Eye (tissue), 1 donor: ENCODE results near the gene COL23A1.
"Not testable (repeated sequence)": the region's sequence is repeated elsewhere in the genome, so short reads cannot be mapped to it uniquely, and the experiment has no call there.

ENCODE experiments used
- DNase-seq: peaks from one replicate; pipeline ENCODE4 v3.0.0-alpha.2; 2015

The COL23A1 gene

DNA sequence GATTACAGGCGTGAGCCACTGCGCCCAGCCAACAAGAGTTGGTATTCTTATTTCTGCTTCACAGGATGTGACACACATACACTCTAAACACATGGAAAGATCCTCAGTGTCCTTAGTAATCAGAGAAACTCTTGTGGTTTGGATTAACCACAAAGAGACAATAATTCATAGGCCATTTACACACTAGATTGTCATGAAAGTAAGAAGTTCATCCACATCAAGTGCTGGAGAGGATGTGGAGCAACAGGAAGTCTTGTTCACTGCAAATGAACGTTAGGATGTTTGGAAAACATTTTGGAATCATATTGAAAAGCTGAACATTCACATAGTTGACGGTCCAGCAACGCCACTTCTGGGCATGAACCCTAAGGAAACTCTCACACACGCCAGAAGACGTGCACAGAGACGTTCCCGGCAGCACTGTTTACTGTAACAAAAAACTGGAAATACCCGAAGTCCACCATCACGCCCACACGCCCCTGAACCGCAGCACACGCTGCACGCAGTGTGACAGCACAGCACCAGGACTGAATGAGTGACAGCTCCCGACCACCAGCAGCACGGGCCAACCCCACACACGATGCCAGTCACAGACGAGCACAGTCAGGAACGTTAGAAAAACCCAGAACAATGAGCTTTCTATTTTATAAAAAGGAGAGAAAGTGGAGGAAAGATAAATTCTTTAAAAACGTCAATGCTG is 87.6 kb downstream of the COL23A1 start:
- DNase-seq = no peak

DNA sequence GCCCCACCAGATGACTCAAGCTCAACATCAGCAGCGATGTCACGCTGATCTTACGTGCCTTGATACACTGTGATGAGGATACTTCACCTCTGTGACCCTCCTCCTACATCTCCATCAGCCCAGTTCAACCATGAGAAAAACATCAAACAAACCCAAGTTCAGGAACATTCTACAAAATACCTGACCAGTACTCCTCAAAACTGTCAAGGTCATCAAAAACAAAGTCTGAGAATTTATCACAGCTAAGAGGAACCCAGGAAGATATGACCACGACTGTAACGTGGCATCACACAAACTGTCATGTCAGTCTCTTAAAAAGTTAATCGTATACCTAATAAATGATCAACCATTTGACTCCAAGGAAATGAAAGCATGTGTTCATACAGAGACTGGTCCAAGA is 90.8 kb downstream of the COL23A1 start:
- no peak for DNase-seq

DNA sequence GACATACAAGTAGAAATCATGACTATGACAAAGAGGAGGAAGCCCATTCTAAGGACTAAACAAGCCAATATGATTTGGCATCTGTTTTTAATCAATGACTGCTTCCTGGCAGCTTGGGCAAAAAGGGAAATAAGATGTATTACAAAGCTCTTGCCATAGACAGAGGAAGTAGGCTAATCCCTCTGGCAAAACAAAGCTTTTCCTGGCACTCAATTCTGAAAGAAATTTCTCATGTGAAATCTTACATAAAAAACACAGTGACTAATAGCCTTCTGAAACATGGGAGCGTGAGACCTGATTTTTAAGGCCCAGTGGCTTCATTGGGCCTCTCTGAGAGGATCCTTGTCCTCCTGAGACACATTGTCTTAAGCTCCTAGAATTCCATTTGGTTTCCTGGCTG is 93.6 kb downstream of the COL23A1 start:
- DNase-seq = no peak

DNA sequence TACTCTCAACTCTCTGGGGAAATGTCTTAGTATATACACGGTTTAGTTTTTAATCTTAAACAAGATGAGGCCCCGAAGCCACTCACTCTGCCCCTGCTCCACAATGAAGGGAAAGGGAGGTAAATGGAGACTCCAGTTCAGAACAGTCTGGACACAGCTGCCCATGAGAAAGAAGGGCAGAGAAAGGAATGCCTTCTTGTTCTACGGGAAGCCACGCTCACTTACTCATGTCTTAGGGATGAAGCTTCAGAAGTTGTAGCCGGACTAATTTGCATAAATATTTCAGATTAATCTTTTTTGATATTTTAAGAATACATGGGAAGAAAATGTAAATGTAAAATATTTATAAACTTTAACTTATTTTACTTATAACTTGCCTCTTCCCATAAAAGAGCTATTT is 94.0 kb downstream of the COL23A1 start:
- no peak for DNase-seq

DNA sequence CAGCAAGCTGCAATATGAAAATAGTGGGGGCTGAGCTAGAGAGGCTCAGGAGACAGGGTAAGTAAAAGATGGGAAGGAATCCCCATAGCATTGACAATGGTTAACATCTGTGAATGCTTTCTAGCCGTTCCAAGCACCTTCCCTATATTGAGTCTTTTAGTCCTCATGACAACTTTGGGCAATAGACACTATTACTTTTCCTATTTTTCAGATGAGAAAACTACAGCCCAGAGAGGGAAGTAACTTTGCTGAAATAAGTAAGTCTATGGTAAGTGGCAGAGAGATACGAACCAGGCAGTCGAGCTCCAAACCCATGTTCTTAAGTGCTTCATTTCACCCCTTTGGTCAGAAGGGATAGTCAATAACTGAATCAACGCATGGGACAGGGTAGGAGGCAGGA is 94.5 kb downstream of the COL23A1 start:
- no peak for DNase-seq

DNA sequence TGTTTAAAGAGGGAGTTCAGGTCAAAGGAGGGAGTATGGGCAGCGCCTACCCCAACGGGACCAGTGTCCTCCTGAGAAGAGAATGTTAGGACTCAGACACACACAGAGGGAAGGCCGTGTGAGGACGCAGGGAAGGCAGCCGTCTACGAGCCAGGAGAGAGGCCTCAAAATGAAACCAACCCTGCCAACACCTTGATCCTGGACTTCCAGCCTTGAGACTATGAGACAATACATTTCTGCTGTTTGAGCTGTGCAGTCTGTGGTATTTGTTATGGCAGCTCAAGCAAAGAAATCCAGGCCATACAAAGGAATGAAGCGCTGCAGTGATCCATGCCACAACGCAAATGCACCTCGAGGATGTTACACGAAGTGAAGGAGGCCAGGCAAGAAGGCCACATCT is 97.9 kb downstream of the COL23A1 start:
- no peak for DNase-seq

DNA sequence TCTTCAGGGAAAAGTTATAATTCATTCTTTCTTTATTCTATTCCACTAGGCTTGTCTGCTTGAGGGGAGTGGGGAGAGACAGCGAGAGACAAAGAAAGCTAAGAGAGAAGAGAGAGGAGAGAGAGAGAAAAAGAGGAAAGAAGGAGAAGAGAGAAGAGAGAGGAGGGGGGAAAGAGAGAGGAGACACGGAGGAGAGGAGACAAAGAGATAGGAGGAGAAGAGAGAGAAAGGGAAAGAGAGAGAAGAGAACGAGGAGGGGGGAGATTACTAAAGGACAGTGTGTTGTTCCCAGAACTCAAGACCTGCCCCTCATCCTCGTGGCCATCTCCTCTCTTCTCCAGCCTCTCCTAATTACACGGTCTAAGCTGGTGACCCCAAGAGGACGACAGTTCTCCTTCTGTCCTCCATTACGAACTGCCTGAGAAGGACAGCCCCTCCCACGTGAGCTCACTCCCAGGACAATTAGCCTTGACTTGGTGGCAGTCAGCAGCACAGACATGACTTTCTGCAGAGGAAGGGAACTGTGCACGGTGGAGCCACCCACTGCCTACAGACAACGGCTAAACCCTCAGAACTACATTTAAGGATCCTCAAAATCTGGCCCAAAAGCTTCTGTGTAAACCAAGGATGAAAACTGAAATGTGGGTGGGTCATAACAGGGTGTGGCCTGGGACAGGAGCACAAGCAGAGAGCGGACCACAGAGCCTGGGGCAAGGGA is 99.1 kb downstream of the COL23A1 start:
- DNase-seq = no peak

DNA sequence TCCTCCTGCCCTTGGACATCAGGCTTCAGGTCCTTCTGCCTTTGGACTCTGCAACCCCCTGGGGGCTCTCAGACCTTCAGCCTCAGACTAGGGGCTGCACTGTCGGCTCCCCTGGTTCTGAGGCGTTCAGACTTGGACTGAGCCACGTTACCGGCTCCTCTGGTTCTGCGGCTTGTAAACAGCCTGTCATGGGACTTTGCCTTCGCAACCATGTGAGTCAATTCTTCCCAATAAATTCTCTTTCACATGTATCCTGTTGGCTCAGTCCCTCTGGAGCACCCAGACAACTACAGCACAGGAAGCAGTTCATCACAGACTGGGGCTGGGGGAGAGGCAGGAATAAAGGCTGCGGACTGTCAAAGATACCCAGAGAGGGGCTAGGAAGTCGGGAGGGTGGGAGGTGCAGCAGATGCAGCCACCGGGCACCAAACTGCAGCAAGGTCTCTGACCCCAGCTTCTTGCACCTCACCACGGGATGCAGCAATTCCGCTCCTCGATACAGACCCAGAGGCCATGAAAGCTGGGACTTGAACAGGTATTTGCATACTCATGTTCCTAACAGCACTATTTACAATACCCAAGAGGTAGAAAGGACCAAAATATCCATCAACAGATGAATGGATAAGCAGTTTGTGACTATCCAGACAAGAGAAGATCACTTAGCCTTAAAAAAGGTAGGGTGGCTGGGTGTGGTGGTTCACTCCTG is 100.8 kb downstream of the COL23A1 start:
- DNase-seq = no peak

DNA sequence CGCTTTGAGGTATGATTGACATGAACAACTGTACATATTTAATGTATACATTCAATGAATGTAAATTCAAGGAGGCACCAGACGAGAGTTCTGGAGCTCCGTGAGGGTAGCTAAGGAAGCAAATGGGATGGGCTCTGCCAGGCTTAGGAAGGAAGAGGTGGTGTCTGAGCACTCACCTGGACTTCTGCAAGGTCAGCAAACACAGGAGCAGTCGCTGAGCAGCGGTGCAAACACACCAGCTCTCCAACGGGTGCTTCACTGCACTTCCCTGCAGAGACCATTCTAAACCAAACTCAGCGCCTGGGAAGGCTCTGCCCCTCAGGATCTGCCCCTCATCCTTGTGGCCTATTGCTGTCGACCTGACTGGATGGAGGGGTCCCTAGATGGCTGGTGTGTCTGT is 101.5 kb downstream of the COL23A1 start:
- DNase-seq = no peak

DNA sequence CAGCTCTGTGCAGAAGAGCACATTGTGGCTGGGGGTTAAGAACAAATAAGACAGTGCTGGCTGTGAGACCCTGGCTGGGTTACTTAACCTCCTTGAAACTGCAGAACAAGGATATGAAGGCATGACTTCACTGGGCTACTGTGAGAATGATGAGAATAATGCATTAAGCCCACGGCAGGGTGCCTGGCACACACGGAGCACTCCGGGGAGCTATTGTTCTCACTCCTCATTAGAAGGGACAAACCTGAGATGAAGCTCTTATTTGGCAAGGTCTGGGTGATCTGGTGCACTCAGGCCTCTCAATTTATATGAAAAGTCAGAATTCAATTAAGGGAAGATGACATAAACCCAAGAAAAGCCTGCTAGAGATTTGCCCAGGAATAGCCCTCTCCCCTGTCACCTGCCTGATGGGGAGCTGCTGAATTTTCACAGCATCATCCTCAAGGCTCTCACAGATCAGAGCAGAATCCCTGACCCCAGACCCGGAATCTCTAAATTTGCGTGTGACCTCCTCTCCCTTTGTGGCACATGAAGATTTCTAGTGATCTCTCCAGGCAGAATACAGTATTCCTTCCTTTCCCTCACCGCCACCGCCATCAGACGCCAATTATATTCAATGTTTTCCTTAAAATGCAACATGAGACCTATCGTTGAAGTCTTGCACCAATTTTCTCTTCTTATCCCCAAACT is 102.1 kb downstream of the COL23A1 start:
- peak; percentile 76 for DNase-seq

DNA sequence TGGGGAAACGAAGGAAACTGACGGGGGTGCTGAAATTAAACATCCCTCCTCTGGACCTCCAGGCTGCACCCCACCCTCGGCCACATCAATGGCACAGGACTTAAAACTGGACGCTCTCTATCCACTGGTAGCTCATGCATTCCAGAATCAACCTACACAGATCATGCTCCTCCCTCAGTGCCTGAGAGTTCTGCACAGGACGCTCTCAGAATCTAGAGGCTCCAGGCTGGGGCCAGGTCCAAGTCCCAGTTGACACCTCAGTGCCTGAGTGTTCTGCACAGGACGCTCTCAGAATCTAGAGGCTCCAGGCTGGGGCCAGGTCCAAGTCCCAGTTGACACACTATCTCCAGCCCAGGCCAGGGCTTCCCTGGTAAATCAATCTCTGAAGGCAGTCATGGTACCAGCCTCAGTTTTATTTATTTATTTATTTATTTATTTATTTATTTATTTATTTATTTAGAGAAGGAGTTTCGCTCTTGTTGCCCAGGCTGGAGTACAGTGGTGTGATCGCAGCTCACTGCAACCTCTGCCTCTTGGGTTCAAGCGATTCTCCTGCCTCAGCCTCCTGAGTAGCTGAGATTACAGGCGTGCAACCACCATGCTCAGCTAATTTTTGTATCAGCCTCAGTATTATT is 103.2 kb downstream of the COL23A1 start:
- DNase-seq = not testable (repeated sequence)

DNA sequence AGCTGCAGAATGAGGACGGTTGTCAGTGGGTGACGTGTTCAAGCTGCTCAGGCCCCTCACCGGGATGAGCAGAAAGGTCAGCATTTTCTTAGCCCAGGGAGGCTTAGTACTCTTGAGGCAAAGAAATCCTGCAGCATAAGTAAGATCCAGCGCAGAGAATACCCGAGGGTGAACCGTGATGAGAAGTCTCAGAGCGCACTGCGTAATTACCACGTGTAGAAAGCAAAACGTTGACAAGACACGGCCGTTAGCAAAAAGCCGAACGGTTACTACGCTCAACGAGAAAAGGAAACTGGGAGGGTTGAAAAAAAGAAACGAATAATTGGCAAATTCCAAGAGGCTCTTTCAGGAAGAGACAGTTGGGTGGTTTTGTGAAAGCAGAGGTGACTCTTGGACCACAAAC is 104.0 kb downstream of the COL23A1 start:
- no peak for DNase-seq

DNA sequence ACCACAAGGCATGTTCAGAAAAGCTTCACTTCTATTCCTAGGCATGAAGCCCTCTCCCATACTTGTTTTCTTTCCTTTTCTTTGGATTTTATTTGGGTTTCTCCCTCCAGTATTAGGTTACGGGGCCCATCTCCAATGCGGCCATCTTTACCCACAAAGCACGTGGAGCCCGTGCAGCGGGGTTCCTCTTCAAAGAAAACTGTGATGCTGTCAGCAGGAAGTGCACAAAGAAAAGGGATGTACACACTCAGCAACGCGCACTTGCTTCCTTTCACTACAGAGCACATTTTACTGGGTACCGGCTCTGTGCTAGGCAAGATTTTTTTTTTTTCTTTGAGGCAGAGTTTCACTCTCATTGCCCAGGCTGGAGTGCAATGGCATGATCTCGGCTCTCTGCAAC is 106.6 kb downstream of the COL23A1 start:
- no peak for DNase-seq

DNA sequence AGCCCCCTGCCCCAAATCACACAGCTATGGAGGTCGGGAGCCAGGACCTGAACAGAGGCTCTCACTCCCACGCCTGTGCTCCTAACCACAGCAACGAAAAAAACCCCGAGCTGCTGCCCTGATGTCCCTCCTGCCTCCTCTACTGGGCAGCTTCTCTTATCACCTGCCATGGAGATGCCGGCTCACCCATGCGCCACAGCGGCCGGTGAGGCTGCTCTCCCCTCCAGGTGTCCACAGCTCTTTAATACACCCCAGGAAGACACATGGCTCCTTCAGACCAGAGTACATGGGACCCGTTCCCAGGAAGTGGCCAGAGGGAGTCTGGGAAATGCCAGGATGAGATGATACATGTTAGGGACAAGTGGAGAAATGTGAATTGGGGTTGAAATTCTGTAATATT is 110.9 kb downstream of the COL23A1 start:
- no peak for DNase-seq

DNA sequence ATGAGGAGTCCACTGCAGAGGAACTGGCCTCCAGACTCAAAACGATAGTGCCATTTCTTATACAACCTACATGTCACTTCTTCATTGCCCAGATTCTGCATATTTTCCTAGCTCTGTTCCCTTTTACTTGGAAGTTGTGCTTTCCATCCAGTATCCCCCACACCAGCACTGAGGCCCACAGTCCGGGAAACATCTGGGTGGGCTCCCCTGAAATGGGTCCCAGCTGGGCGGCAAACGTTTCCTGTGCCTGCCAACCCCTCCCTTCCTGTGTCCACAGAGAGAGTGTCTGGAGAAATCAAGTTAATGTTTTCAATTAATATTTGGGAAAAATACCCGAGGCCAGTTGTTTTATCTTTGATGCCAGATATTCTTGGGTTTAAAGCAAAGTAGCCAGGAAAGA is 111.8 kb downstream of the COL23A1 start:
- no peak for DNase-seq

DNA sequence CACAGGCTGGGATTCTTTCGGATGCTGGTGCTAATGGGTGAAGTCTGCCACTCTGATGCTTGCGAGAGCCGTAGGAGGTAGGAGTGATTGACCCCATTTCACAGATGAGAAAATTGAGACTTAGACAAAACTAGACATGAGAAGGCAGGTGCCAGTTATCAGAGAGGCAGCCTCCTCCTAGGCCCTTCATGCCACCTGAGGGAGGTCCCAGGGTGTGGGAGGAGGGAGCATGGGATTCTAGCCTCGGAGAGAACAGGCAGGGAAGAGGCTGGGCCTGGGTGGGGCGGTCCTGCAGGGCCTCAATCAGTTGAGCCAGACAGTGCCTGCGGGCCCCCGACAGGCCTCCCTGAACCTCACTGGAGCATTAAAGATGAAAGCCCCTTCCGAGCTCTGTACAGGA is 112.4 kb downstream of the COL23A1 start:
- no peak for DNase-seq

DNA sequence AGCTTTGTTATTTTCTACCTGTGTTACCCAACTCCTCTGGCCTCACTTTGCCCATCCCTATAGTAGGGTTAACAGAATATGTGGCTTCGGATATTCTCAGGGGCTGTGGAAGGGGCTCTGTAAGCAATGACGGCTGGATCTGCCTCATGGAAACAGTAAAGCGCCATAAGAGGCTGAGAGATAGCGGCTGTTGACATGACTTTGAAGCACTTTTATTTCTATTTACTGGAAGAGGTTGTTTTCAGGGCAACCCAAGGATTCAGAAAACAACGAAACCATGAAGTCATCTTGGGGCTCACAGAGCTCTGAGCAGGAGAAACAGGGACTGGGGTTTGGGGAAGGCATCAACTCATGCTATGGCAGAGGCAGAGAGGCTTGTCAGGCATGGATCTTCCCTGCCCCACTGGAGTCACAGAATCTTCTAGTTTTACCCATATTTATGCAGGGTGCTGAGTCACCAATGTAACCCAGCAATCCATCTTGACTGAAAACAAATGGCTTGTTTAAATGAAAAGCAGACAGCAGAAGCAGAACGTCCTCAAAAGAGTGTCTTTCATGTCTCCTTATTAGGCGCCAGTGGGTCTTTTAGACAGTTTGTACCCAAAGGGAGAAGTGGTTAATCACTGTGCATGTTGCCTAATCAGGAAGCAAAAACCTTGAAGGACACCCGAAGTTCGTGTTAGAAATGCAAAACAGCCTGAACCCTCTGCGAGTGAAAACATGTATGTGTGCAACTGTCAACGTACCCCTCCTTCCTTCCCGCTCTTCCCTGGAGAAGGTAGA is 113.0 kb downstream of the COL23A1 start:
- DNase-seq = no peak

DNA sequence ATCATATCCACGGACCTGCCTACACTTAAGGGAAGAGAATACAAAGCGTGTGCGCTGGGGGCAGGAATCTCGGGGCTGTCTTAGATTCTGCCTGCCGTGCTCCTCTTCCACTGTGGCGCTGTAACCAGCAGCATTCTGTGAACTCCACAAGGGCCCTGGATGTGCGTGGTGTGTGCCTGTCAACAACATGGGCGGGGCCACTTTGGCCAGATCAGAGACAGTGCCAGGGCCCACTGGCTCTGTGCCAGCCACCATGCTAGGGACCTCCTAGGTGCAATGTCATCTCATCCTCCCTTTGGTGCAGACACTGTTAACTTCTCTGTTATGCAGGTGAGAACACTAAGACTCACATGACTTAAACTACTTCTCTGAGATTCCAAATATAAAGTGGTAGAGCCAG is 113.7 kb downstream of the COL23A1 start:
- no peak for DNase-seq

DNA sequence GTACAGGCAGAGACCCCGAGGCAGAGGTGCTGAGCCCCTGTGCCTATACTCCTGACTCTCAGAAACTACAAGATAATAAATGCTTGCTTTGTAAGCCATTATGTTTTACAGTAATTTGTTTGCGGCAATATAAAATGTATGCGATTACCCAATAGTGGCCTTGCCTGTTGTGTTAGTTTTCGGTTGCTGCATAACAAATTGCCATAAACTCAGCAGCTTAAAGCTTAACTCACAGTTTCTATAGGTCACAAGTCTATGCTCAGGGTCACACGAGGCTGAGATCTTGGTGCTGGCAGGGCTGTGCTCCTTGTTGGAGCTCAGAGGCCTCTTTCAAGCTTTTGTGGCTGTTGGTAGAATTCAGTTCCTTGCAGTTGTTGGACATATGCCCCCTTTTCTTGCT is 114.8 kb downstream of the COL23A1 start:
- no peak for DNase-seq

DNA sequence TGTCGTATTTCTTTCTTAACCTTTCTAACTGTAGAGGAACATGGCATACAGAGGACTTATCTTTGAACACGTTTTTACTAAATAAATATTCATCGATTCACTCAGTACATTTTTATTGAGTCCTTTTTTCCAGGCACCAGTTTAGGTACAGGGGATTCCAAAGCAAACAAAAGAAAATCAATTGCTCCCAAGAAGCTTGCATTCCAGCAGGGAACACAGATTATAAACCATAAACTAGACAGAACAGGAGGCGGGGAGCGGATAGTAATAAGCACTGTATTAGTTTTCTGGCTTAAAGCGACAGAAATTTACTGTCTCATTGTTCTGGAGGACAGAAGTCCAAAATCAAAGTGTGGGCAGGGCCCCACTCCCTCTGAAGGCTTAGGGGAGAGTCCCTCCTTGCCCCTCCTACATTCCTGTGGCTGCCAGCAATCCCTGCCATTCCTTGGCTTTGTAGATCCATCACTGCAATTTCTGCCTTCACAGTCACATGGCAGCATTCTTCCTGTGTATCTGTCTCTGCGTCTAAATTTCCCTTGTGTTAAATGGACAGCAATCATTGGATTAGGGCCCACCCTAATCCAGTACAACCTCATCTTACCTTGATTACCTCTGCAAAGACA is 115.5 kb downstream of the COL23A1 start:
- no peak for DNase-seq

DNA sequence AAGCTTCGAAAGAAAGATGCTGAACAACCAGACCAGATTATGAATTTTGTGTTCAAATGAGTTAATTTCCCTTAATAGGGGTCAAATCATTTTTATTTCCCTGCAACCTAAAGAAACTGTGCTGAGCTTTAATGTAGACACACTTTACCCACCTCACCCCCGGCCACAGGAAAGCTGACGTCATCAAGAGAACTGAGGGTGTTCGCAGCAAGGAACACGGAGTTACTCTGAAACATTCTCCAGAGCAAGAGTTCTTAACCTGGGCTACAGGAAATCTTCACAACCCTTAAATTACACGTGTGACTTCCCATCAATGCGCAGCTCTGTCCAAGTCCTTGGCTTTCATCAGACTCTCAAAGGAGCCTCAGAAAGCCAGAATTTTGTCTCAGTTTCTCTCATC is 116.3 kb downstream of the COL23A1 start:
- no peak for DNase-seq

DNA sequence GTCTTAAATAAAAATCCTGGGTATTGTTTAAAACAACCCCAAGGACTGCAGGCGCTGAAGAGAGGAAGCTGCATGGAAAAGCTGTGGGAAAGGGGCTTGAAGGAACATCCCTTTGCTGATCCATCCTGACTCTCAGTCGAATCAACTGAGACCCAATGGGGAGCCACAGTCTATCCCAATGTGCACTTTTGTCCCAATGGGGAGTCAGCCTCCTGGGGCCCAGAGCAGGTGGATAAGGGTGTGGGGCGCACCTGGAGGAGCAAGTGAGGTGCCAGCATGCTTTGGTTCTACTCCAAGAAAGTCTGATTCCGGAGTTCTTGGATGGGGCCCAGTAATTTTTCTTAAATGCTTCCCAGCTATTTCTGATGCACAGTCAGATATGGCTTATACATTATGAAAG is 118.1 kb downstream of the COL23A1 start:
- DNase-seq = no peak
